Measurements from ENCODE around the gene NUDT22. TPM values are rescaled to one million over a fixed set of nuclear protein-coding genes. Genes with fewer than 3 reads are reported as not detected.

The NUDT22 gene
- total and polyA plus RNA-seq, 2 donors (not counting 1 experiment from before 2014, with no cell fraction given), result 104 to 139 TPM

- H3K79me2 ChIP-seq (ENCODE audit: control insufficient read depth, insufficient read depth, low read length), result no peaks in the 10 kb centered on the region
- no peaks in the 10 kb centered on the region for H3K27me3 Mint-ChIP-seq
- no peak overlapping the region for H3K9ac ChIP-seq (ENCODE audit: low read length)
- ATAC-seq (ENCODE audit: low read depth) (no peak), DNase-seq (no peak)
- intact Hi-C loops (cut with micrococcal nuclease), result no loop called here
- H4K20me1 ChIP-seq (ENCODE audit: control insufficient read depth, insufficient read depth, low read length, poor library complexity, severe bottlenecking), result no peaks in the 10 kb centered on the region
- no peaks in the 10 kb centered on the region for H3K36me3 ChIP-seq (replicated peaks in 1 of 2; ENCODE audit: control extremely low read depth in 1 of 2, control insufficient read depth in 1 of 2, extremely low read depth in 1 of 2, insufficient read depth in 2 of 2, low read length in 1 of 2)
- peaks cover 9 to 17% of the 10 kb centered on the region in 2 donors for H3K4me1 ChIP-seq (ENCODE audit: control insufficient read depth in 2 of 2, insufficient read depth in 2 of 2, low read length in 2 of 2)
- H3K27ac ChIP-seq (ENCODE audit: low read length in 2 of 2), result no peak overlapping the region
- TF ChIP-seq EZH2 (IDR thresholded peaks at IDR 0.05; ENCODE audit: borderline replicate concordance, insufficient read depth, low read depth, low read length, poor library complexity, severe bottlenecking) (no peak), CTCF (IDR thresholded peaks at IDR 0.05) (no peak)
- no peaks in the 10 kb centered on the region for H3K9me3 Mint-ChIP-seq (ENCODE audit: insufficient read depth)
- H3K4me3 Mint-ChIP-seq, result no peak overlapping the region
- no peaks in the 10 kb centered on the region for H3K27me3 ChIP-seq (replicated peaks in 1 of 4; ENCODE audit: control extremely low read depth in 1 of 4, control insufficient read depth in 3 of 4, insufficient read depth in 4 of 4, low read length in 3 of 4)
- ChIA-PET CTCF (interaction anchor here (1.0 kb wide), 1 partner anchor 14 kb away, joined by 3 read pairs; the partner anchor contains the start of gene PLCB3), POLR2A (interaction anchor here (1.5 kb wide), 1 partner anchor 60 kb away, joined by 5 read pairs; the partner anchor contains the start of gene FERMT3)
- no peak overlapping the region for H3K4me3 ChIP-seq (ENCODE audit: control extremely low read depth in 1 of 5, extremely low read depth in 1 of 5, insufficient read depth in 1 of 5, low read depth in 2 of 5, low read length in 4 of 5)
- peaks cover 0 to 3% (median 0%) of the 10 kb centered on the region in 3 donors for H3K9me3 ChIP-seq (ENCODE audit: control extremely low read depth in 1 of 3, control insufficient read depth in 2 of 3, insufficient read depth in 1 of 3, low read length in 2 of 3)
- 83% methylated on average over 35 of the region's 35 CpGs for WGBS (ENCODE audit: insufficient coverage)
- peaks cover 15% of the 10 kb centered on the region for H3K4me1 Mint-ChIP-seq
- no peak overlapping the region for H3K27ac Mint-ChIP-seq
- no peak overlapping the region for H3K4me2 ChIP-seq (replicated peaks; ENCODE audit: low read depth, low read length, poor library complexity, severe bottlenecking)
- H2AFZ ChIP-seq (ENCODE audit: insufficient read depth, low read depth, low read length, poor library complexity, severe bottlenecking), result no peak overlapping the region
Measured at GRCh38 chr11:64265176-64266160, 39.4 kb downstream of the NUDT22 start.

GRCh38 chr11:64266339-64266738 is 40.3 kb downstream of the NUDT22 start:
- H3K27ac ChIP-seq (ENCODE audit: low read length in 2 of 2), result no peak overlapping the region
- DNase-seq (no peak), ATAC-seq (ENCODE audit: low read depth) (no peak)
- Mint-ChIP-seq H3K4me1 (peaks cover 15% of the 10 kb centered on the region), H3K4me3 (no peak overlapping the region), H3K9me3 (ENCODE audit: insufficient read depth) (no peaks in the 10 kb centered on the region), H3K27ac (no peak overlapping the region), H3K27me3 (no peaks in the 10 kb centered on the region)
- POLR2A ChIA-PET, result no interaction called here
- no peak overlapping the region for H3K4me2 ChIP-seq (replicated peaks; ENCODE audit: low read depth, low read length, poor library complexity, severe bottlenecking)
- no peaks in the 10 kb centered on the region for H3K27me3 ChIP-seq (replicated peaks in 1 of 4; ENCODE audit: control extremely low read depth in 1 of 4, control insufficient read depth in 3 of 4, insufficient read depth in 4 of 4, low read length in 3 of 4)
- peaks cover 9 to 21% of the 10 kb centered on the region in 2 donors for H3K4me1 ChIP-seq (ENCODE audit: control insufficient read depth in 2 of 2, insufficient read depth in 2 of 2, low read length in 2 of 2)
- peaks cover 0 to 3% (median 0%) of the 10 kb centered on the region in 3 donors for H3K9me3 ChIP-seq (ENCODE audit: control extremely low read depth in 1 of 3, control insufficient read depth in 2 of 3, insufficient read depth in 1 of 3, low read length in 2 of 3)
- H4K20me1 ChIP-seq (ENCODE audit: control insufficient read depth, insufficient read depth, low read length, poor library complexity, severe bottlenecking), result no peaks in the 10 kb centered on the region
- H3K4me3 ChIP-seq (ENCODE audit: control extremely low read depth in 1 of 5, extremely low read depth in 1 of 5, insufficient read depth in 1 of 5, low read depth in 2 of 5, low read length in 4 of 5), result no peak overlapping the region
- H2AFZ ChIP-seq (ENCODE audit: insufficient read depth, low read depth, low read length, poor library complexity, severe bottlenecking), result no peak overlapping the region
- H3K79me2 ChIP-seq (ENCODE audit: control insufficient read depth, insufficient read depth, low read length), result no peaks in the 10 kb centered on the region
- WGBS (ENCODE audit: insufficient coverage), result 94% methylated on average over 14 of the region's 15 CpGs
- H3K36me3 ChIP-seq (replicated peaks in 1 of 2; ENCODE audit: control extremely low read depth in 1 of 2, control insufficient read depth in 1 of 2, extremely low read depth in 1 of 2, insufficient read depth in 2 of 2, low read length in 1 of 2), result no peaks in the 10 kb centered on the region
- CTCF ChIA-PET, result no interaction called here
- intact Hi-C loops (cut with micrococcal nuclease), result no loop called here
- no peak overlapping the region for H3K9ac ChIP-seq (ENCODE audit: low read length)
- no peak for TF ChIP-seq CTCF (IDR thresholded peaks at IDR 0.05)
